GM12865 (cell line): ENCODE data around the gene SUSD4.

Experiments used
- DNase-seq: peaks from one replicate; pipeline ENCODE4 v3.0.0; 2010; ENCODE audit warnings: low read depth
- H3K4me3 ChIP-seq: 2 replicates; pipeline ENCODE4 v1.5.1; 2011; ENCODE audit warnings: mild to moderate bottlenecking, low read depth, low read length, control low read depth
- CTCF ChIP-seq: IDR thresholded peaks from 2 replicates; pipeline ENCODE4 v1.5.1; 2011; ENCODE audit warnings: low read length, control low read depth, low read depth, inconsistent platforms; ENCODE audit not compliant: insufficient read depth; ENCODE audit errors: missing control alignments

SUSD4 gene

GRCh38 chr1:223198628-223198965 is 165.4 kb downstream of the SUSD4 start:
- DNase-seq = no peak
- no peak overlapping the region for H3K4me3 ChIP-seq
- no peak for TF ChIP-seq CTCF

GRCh38 chr1:223197923-223198627 is 165.9 kb downstream of the SUSD4 start:
- no peak for DNase-seq
- TF ChIP-seq CTCF = no peak
- no peak overlapping the region for H3K4me3 ChIP-seq

GRCh38 chr1:223189903-223190724 is 173.9 kb downstream of the SUSD4 start:
- DNase-seq = peak; percentile 71
- TF ChIP-seq CTCF = no peak
- no peak overlapping the region for H3K4me3 ChIP-seq

GRCh38 chr1:223189525-223189902 is 174.5 kb downstream of the SUSD4 start:
- no peak for TF ChIP-seq CTCF
- DNase-seq = no peak
- H3K4me3 ChIP-seq = no peak overlapping the region

- DNase-seq = no peak
Measured at GRCh38 chr1:223188618-223189356, 175.2 kb downstream of the SUSD4 start.

GRCh38 chr1:223186800-223187199 is 177.2 kb downstream of the SUSD4 start:
- no peak overlapping the region for H3K4me3 ChIP-seq
- no peak for DNase-seq
- no peak for TF ChIP-seq CTCF

More at GRCh38 chr1:223188618-223189356, 175.2 kb downstream of the SUSD4 start:
- H3K4me3 ChIP-seq = no peak overlapping the region
- TF ChIP-seq CTCF = no peak
